Immature natural killer cell (primary cell): ENCODE results near the gene FAM13A. TPM values are rescaled to one million over a fixed set of nuclear protein-coding genes. Genes with fewer than 3 reads are reported as not detected.
"Not testable (repeated sequence)": the region's sequence is repeated elsewhere in the genome, so short reads cannot be mapped to it uniquely, and the experiment has no call there.

Experiments used
- DNase-seq, 3 donors: peaks; one replicate each; pipeline ENCODE4 v3.0.0; 2022; ENCODE audit warnings: mixed read lengths in 1 of 3
- H3K27ac Mint-ChIP-seq, 6 donors: one replicate each; pipeline ENCODE4 v1.8.0; 2020; ENCODE audit warnings: mixed read lengths in 6 of 6, mild to moderate bottlenecking in 5 of 6, inconsistent platforms in 4 of 6, moderate library complexity in 3 of 6
- H3K27me3 Mint-ChIP-seq, 3 donors: one replicate each; pipeline ENCODE4 v1.8.0; 2020 to 2021; ENCODE audit warnings: low read depth in 3 of 3, mild to moderate bottlenecking in 3 of 3, mixed read lengths in 3 of 3, moderate library complexity in 3 of 3, inconsistent platforms in 1 of 3
- H3K36me3 Mint-ChIP-seq, 3 donors: one replicate each; pipeline ENCODE4 v1.8.0; 2020; ENCODE audit warnings: mixed read lengths in 3 of 3, inconsistent platforms in 2 of 3, mild to moderate bottlenecking in 2 of 3
- H3K4me1 Mint-ChIP-seq, 2 donors: one replicate each; pipeline ENCODE4 v1.8.0; 2020; ENCODE audit warnings: inconsistent platforms in 2 of 2, mild to moderate bottlenecking in 2 of 2, mixed read lengths in 2 of 2, moderate library complexity in 1 of 2
- H3K4me3 Mint-ChIP-seq, 5 donors: one replicate each; pipeline ENCODE4 v1.8.0; 2020; ENCODE audit warnings: mild to moderate bottlenecking in 5 of 5, mixed read lengths in 5 of 5, inconsistent platforms in 3 of 5, moderate library complexity in 3 of 5
- H3K9me3 Mint-ChIP-seq, 6 donors: one replicate each; pipeline ENCODE4 v1.8.0; 2020; ENCODE audit warnings: mild to moderate bottlenecking in 6 of 6, mixed read lengths in 6 of 6, inconsistent platforms in 4 of 6, moderate library complexity in 3 of 6
- polyA plus RNA-seq, 3 donors: library from polyadenylated mRNA; unstranded; fragments of 300-500 nt; fragmentation: Illumina TruSeq; gene quantifications; one replicate each; pipeline ENCODE4 v1.2.3, GENCODE V29; 2021

FAM13A gene
- polyA plus RNA-seq, 3 donors from 2014 or later, result 1.5 to 3.4 (median 1.7) TPM

- Mint-ChIP-seq H3K4me1 (no peaks in the 10 kb centered on the region), H3K4me3 (no peak overlapping the region), H3K9me3 (peaks cover 0 to 2% (median 0%) of the 10 kb centered on the region in 6 donors), H3K27me3 (peaks cover 0 to 4% (median 2%) of the 10 kb centered on the region in 3 donors), H3K27ac (no peak overlapping the region), H3K36me3 (no peaks in the 10 kb centered on the region)
- no peak for DNase-seq
These were observed 55.1 kb downstream of the FAM13A start for GRCh38 chr4:89001647-89002445.

DNA sequence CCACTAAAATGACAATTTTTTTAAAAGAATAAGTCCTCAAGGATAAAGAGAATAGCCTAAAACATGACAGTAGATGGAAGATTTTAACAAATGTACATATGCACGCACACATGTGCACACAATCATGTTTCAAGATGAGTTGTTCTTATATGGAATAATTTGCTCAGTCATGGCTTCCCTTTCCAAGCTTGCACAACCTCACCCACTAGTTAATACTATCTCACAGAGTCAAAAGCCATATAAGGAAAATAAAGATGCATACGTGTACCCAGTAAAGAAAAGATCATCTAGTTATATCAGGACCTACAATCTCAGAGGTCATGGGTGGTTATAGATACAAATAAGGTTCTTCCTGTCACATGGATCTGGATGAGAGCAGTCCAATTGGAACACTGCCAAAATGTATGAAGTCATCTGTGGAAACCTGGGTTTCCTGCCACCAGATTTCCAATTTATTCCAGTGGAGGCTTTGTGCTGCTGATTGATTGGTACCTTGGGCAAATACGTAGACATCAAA, 56.1 kb downstream of the FAM13A start:
- DNase-seq, result no peak
- Mint-ChIP-seq H3K27ac (no peak overlapping the region), H3K4me3 (no peak overlapping the region), H3K4me1 (no peaks in the 10 kb centered on the region), H3K9me3 (peaks cover 0 to 2% (median 0%) of the 10 kb centered on the region in 6 donors), H3K27me3 (peaks cover 0 to 4% (median under 1%) of the 10 kb centered on the region in 3 donors), H3K36me3 (no peaks in the 10 kb centered on the region)

DNA sequence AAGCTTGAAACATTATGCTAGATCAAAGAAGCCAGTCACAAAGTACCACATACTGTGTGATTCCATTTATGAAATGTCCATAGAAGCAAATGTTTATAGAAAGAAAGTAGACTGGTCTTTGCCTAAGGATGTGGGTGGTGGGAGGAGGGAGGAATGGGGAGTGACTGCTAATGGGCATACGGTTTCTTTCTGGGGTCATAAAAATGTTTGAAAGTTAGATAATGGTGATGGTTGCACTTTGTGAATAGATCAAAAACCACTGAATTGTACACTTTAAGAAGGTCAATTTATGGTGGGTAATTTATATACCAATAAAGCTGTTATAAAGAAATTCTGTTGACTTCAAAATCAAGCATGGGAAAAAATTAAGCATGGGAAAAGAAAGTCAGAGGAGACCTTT, 56.6 kb downstream of the FAM13A start:
- Mint-ChIP-seq H3K36me3 (no peaks in the 10 kb centered on the region), H3K4me1 (no peaks in the 10 kb centered on the region), H3K9me3 (peaks cover 0 to 2% (median 0%) of the 10 kb centered on the region in 6 donors), H3K27me3 (peaks cover 0 to 4% (median 1%) of the 10 kb centered on the region in 3 donors), H3K27ac (no peak overlapping the region), H3K4me3 (no peak overlapping the region)
- no peak for DNase-seq

DNA sequence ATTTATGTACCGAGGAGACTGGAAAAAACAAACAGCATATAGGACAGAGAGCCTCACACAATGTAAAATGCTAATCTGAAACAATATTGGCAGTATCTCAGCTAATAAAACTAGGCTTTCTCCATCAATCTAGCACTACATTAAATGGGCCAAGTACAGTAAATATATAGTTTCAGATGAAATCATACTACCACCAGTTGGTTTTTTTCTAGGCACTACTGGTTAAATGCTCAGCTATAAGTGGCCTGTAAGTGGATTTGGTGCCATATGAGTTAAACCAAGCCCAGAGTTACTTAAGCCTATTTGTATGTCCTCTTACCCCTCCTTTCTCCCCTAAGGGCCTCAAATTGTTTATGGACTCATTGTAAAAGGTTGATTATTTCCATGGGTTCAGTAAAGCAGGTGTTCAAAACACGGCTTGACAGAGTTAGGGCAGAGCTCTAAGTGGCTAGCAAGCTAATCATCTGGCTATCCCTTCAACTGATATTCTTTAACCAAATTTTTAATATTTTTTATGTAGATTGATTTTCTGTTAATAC, 57.5 kb downstream of the FAM13A start:
- Mint-ChIP-seq H3K9me3 (no peaks in the 10 kb centered on the region), H3K4me1 (no peaks in the 10 kb centered on the region), H3K27ac (no peak overlapping the region), H3K36me3 (no peaks in the 10 kb centered on the region), H3K27me3 (peaks cover 0 to 5% (median 1%) of the 10 kb centered on the region in 3 donors), H3K4me3 (no peak overlapping the region)
- DNase-seq, result no peak

DNA sequence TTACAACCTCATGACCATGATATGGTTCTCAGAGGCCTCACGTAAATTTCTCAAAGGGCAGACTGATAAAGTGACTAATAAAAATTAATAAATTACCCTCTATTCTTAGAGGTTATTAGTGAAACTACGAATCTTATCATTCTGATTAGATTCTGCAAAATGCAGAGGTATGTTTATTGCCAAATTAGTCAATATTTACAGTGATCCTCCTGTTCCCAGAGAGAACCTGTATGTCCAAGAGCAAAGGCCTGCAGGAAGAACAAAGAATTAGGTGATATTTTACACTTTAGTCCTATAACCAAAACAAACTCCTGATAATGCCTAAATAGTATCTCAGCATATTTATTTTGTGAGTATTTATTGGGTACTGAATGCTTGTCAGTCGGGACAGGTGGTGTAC, 58.1 kb downstream of the FAM13A start:
- Mint-ChIP-seq H3K4me1 (no peaks in the 10 kb centered on the region), H3K27ac (no peak overlapping the region), H3K27me3 (peaks cover 0 to 2% (median 1%) of the 10 kb centered on the region in 3 donors), H3K4me3 (no peak overlapping the region), H3K36me3 (no peaks in the 10 kb centered on the region), H3K9me3 (no peaks in the 10 kb centered on the region)
- DNase-seq, result no peak

DNA sequence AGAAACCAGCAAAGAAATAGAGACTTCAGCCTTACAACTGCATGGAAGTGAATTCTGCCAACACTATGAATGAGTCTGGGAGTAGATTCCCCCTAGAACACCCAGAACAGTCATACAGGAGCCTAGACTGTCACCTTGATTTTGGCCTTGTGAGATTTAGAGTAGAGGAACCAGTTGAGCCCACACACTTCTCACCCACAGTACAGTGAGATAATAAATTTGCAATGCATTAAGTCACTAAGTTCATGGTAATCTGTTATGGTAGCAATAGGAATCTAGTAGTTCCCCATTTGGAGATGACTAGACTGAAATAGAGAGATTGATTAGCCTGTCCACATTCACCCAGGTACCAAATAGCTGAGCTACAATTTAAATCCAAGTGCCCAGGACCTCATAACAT, 59.0 kb downstream of the FAM13A start:
- Mint-ChIP-seq H3K4me1 (no peaks in the 10 kb centered on the region), H3K27me3 (peaks cover 0 to 2% (median 1%) of the 10 kb centered on the region in 3 donors), H3K4me3 (no peak overlapping the region), H3K36me3 (no peaks in the 10 kb centered on the region), H3K9me3 (no peaks in the 10 kb centered on the region), H3K27ac (no peak overlapping the region)
- no peak for DNase-seq

- Mint-ChIP-seq H3K4me1 (no peaks in the 10 kb centered on the region), H3K9me3 (no peaks in the 10 kb centered on the region), H3K36me3 (no peaks in the 10 kb centered on the region), H3K27me3 (peaks cover 0 to 2% (median 1%) of the 10 kb centered on the region in 3 donors), H3K4me3 (no peak overlapping the region), H3K27ac (no peak overlapping the region)
- DNase-seq, result no peak
These were observed 61.1 kb downstream of the FAM13A start for GRCh38 chr4:88995874-88996273.

DNA sequence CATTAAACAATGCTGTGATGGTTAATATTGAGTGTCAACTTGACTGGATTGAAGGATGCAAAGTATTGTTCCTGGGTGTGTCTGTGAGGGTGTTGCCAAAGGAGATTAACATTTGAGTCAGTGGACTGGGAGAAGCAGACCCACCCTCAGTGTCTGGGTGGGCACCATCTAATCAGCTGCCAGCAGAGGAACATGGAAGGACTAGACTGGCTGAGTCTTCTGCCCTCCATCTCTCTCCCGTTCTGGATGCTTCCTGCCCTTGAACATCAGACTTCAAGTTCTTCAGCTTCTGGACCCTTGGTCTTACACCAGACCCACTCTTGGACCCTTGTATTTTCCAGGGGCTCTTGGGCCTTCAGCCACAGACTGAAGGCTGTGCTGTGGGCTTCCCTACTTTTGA, 61.7 kb downstream of the FAM13A start:
- DNase-seq, H3K27ac Mint-ChIP-seq, H3K36me3 Mint-ChIP-seq, H3K27me3 Mint-ChIP-seq, H3K4me1 Mint-ChIP-seq, H3K9me3 Mint-ChIP-seq, H3K4me3 Mint-ChIP-seq: not testable (repeated sequence)

- DNase-seq, result no peak
- H3K27ac Mint-ChIP-seq, result no peak overlapping the region
- no peaks in the 10 kb centered on the region for H3K4me1 Mint-ChIP-seq
- H3K27me3 Mint-ChIP-seq, result peaks cover 1 to 4% (median 3%) of the 10 kb centered on the region in 3 donors
- H3K9me3 Mint-ChIP-seq, result no peaks in the 10 kb centered on the region
- H3K4me3 Mint-ChIP-seq, result no peak overlapping the region
- H3K36me3 Mint-ChIP-seq, result no peaks in the 10 kb centered on the region
These were observed 63.7 kb downstream of the FAM13A start for GRCh38 chr4:88993246-88993645.

- H3K27me3 Mint-ChIP-seq, result peaks cover 1 to 4% (median 3%) of the 10 kb centered on the region in 3 donors
- H3K4me1 Mint-ChIP-seq, result no peaks in the 10 kb centered on the region
- no peaks in the 10 kb centered on the region for H3K36me3 Mint-ChIP-seq
- no peak overlapping the region for H3K27ac Mint-ChIP-seq
- no peak overlapping the region for H3K4me3 Mint-ChIP-seq
- no peak for DNase-seq
- H3K9me3 Mint-ChIP-seq, result no peaks in the 10 kb centered on the region
These were observed 65.2 kb downstream of the FAM13A start for GRCh38 chr4:88991746-88992145.

- no peaks in the 10 kb centered on the region for H3K4me1 Mint-ChIP-seq
- peaks cover 0 to 3% (median 2%) of the 10 kb centered on the region in 3 donors for H3K27me3 Mint-ChIP-seq
- no peak for DNase-seq
- H3K27ac Mint-ChIP-seq, result no peak overlapping the region
- no peak overlapping the region for H3K4me3 Mint-ChIP-seq
- no peaks in the 10 kb centered on the region for H3K36me3 Mint-ChIP-seq
- H3K9me3 Mint-ChIP-seq, result no peaks in the 10 kb centered on the region
These were observed 67.0 kb downstream of the FAM13A start for GRCh38 chr4:88989990-88990389.

GRCh38 chr4:88985088-88985773, 71.8 kb downstream of the FAM13A start:
- Mint-ChIP-seq H3K9me3 (no peaks in the 10 kb centered on the region), H3K27me3 (peaks cover 0 to 5% (median 2%) of the 10 kb centered on the region in 3 donors), H3K36me3 (no peaks in the 10 kb centered on the region), H3K27ac (no peak overlapping the region), H3K4me3 (no peak overlapping the region), H3K4me1 (no peaks in the 10 kb centered on the region)
- DNase-seq, result no peak

DNA sequence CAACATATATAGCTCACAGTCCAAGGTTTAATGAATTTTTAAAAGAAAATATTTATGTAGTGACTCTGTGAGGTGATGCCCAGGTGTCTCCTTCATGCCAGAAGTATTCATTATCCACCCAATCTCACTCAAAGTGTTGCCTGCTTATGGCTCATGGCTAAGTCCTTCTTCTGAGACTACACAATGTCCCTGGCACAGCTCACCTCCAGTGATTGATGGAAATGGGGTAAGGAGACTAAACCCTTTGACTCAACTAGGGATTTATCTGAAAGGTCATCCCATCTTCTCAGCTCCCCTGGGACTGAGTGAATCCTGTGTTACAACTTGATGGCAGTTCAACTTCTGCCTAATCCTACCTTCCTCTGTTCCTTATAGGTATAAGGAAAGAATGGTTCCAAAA, 74.2 kb downstream of the FAM13A start:
- H3K4me1 Mint-ChIP-seq, result no peaks in the 10 kb centered on the region
- H3K9me3 Mint-ChIP-seq, result no peaks in the 10 kb centered on the region
- peaks cover 0 to 2% (median 0%) of the 10 kb centered on the region in 3 donors for H3K27me3 Mint-ChIP-seq
- H3K4me3 Mint-ChIP-seq, result no peak overlapping the region
- H3K27ac Mint-ChIP-seq, result no peak overlapping the region
- no peak for DNase-seq
- no peaks in the 10 kb centered on the region for H3K36me3 Mint-ChIP-seq

GRCh38 chr4:88981993-88982392, 75.0 kb downstream of the FAM13A start:
- DNase-seq, result no peak
- Mint-ChIP-seq H3K27ac (no peak overlapping the region), H3K36me3 (no peaks in the 10 kb centered on the region), H3K9me3 (no peaks in the 10 kb centered on the region), H3K4me3 (no peak overlapping the region), H3K4me1 (no peaks in the 10 kb centered on the region), H3K27me3 (peaks cover 0 to 2% (median 0%) of the 10 kb centered on the region in 3 donors)
